GM19025 (cell line): Measurements from ENCODE around the gene CCDC192.
"Not testable (repeated sequence)": the region's sequence is repeated elsewhere in the genome, so short reads cannot be mapped to it uniquely, and the experiment has no call there.

Experiments
- ATAC-seq: cut with Tn5 transposase; IDR thresholded peaks from one replicate; pipeline ENCODE4 v1.9.1; 2021; ENCODE audit warnings: mild to moderate bottlenecking, low read depth, moderate library complexity; ENCODE audit not compliant: unreplicated experiment

CCDC192 gene, protein sequence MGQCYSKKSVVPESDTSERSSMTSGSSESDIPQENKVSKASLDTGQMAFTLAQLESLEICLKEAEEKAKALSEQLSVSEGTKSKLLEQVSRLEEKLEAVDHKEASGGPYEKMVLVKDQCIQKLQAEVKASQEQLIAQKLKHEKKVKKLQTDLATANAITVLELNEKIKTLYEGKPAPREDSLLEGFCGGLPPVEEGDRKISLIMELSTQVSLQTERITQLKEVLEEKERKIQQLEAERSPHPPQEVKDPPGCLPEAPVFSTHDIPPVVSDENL

DNA sequence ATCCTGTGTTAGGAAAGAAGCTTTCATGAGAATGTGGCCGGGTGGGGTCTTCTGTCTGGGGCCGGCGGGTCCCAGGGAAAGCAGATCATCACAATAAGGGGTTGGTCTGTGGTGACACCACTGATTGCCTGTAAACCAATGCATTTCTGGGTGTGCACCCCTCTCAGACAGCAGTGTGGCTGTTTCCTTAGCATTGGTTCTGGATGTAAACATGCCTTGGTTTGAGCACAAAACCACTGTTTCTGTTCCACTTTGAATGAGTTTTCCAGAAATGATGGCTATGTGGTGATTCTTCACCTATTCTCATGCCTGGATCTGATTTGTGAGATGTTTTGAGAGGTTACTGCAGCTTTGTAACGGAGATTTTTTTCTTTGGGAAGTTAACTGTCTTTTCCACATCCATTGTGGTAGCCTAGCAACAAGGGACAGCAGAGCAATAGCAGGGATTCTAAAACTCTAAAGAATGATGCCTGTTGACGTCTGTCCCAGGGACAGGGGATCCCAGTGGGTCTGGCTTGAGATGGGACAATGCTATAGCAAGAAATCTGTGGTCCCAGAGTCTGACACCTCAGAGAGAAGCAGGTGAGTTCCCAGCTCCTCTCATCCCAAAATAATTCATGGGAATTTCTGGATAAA is at the start of gene CCDC192:
CCDC192 (plus strand) TSS at position 466 of the 636 bp plus-strand sequence; CDS start at position 521, 55 bp downstream.
- ATAC-seq: no peak

DNA sequence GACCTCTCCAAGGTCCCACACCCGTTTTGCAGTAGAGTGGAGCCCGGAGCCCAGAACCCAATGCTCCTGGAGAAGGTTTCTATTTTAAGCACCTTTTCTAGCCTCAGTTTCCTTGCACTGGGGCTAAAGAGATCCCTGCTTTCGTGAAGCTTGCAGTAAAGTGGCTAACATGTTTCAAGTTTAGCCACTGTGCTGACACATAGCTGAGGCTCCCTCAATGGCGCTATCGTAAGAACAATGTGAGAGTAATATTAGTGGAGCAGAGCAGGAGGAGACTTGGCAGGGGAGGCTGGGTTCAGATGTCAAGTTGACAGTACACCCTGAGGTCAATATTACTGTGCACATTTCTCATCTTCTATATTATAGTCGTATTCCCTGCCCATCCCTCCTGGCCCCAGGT is 46.4 kb upstream of the CCDC192 start:
- no peak for ATAC-seq

DNA sequence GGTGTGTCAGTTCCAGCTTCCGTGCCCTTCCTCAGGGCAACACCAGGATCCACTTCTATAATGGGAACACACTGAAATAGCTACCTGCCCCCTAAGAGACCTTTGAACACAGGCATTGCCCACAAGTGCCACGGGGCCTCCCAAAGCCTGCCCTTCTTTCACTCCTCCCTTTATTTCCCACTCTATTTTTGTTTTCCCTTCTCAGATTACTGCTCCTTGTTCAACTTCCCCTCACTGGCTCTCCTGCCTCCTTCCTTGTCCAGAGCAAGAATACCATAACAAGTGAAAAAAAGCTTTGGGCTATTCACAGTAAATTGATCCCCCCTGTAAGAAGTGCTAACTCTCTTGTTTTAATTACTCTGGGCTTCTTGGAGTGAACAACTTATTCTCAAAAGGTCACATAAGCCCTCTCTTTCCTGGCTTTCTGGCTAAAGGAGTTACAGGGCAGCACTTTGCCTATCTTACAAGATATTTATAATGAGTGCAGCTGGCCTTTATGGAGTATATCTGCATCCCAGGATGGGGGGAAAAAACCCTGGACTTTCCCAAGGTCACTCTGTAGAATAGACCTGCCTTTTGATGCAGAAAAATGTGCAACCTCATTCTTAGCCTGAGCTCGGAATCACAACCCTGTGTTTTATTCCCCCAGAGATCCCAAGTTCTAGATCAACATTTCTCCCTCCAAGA is 43.0 kb upstream of the CCDC192 start:
- no peak for ATAC-seq

DNA sequence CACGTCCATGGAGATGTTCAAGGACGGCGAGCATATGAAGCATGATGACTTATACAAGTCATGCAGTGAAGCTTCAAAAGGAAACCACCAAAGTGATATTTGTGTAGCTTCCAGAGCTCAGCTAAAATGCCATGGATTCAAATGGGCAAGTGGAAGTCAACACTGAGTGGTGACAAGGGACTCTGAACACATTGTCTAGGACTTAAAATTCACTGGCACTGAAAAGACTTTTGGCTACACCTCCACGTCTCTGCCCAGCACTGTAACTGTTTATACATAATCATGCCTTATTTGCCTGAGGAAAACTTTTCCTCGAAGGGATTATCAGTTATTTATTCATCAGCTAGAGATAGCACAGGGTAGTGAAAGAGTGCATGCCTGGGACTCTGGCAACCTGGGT is 39.1 kb upstream of the CCDC192 start:
- ATAC-seq: no peak

DNA sequence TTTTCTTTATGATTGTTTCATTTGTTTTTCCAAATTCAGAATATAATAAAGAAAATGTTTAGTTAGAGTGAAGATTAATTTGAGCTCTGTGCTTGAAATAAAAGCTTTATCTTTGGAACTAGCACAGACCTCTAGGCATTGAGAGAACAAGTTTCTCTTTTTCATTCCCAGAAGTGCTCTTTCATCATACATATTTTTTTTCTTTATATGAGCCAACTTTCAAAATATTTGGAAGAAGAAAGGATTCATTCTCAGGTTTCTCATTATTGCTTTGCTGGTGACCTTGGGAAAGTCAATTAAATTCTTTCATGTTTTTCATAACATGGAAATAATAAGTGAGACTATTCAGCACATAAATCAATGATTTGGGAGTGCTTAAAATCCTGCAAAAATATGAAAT is 37.5 kb upstream of the CCDC192 start:
- ATAC-seq: no peak

DNA sequence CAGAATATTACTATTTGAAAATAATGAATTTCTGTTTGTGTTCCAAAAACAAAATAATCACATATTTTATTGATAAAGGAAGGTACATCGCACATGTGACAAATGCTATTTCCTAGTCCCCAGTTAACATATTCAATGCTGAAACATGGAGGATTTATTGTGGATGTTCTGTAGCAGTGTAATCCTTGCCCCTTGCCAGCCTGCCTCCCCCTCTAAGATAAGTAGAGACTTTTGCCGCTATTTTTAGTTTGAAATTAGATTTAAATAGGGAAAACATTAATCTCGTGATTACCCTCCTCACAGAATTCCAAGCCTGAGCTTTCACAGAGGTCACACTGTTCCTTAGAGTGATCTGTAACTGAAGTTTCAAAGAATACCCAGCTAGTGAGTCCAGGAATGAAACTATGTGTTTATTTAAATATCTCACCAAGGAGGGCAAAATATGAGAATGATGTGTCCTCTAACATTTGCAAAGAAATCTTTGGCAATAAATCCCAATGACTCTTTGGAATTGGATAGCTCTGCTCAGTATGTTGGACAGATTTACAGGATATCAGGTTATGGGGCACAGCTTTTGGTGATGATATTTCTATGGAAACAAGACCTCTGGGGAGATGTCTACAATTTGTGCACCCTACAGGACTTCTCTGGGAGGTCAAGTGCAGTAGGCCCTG is 37.0 kb upstream of the CCDC192 start:
- no peak for ATAC-seq

DNA sequence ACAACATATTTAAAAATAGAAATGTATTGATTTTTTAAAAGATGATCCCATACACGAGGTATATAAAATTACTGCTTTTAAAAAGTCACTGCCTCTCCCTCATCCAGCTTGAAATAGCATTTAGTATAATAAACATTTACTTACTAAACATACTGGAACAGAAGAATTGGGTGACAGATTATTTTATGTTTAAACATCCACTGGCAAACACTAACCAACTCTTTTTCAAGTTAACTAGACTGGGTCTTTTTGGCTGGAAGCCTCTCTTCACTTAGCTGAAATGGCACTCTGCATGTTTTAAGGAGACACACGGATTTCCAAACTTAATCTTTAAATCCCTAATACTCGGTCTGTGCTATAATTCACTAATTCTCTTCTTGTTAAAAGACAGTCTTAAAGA is 35.3 kb upstream of the CCDC192 start:
- ATAC-seq: no peak

DNA sequence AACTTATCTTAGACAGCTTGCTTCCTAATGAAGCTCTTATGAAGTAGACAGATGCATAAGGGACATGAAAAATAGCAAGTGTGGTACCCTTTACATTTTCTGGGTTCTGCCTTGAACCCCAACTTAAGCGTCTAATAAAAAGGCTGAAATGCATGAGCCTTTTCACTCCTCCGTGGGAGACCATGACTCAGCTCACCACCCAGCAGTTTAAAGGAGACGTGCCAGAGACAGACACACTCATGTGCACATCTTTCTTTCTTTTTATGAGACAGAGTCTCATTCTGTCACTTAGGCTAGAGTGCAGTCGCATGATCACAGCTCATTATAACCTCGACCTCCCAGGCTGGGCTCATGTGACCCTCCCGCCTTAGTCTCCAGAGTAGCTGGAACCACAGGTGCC is 32.0 kb upstream of the CCDC192 start:
- ATAC-seq: no peak

DNA sequence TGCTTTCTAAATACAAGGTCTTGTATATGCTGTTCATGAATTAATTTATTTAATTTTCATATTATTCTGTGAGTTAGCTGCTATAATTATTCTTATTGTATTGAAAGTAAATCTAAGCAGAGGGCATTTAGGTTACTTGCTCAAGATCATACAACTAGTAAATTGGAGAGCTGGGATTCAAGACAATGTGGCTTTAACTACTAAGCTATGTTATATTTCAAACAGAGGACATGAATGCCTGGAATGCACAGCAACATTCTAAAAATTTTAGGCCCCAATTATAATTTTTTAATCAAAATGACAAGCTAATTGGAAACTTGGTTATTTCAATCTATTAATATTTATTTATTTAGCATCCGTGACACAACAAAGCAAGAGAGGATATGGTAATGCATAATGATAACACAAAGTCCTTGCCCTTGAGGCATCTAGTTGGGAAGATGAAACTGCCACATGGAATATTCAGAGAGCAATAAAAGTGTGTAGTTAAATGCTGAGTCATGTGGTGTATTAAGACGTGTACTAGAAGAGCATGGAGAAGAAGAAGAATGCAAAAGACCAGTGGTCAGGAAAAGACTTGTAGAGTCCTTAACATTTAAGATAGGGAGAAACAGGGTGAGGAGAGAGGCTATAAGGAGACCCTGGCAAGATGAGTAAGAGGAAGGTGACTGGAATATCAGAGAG is 29.9 kb upstream of the CCDC192 start:
- no peak for ATAC-seq

DNA sequence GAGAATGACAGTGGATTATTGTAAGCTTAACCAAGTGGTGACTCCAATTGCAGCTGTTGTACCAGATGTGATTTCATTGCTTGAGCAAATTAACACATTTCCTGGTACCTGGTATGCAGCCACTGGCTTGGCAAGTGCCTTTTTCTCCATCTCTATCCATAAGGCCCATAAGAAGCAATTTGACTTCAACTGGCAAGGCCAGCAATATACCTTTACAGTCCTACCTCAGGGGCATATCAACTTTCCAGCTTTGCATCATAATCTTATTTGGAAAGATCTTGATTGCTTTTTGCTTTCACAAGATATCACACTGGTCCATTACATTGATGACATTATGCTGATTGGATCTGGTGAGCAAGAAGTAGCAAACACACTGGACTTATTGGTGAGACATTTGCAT is 26.2 kb upstream of the CCDC192 start:
- ATAC-seq: not testable (repeated sequence)

DNA sequence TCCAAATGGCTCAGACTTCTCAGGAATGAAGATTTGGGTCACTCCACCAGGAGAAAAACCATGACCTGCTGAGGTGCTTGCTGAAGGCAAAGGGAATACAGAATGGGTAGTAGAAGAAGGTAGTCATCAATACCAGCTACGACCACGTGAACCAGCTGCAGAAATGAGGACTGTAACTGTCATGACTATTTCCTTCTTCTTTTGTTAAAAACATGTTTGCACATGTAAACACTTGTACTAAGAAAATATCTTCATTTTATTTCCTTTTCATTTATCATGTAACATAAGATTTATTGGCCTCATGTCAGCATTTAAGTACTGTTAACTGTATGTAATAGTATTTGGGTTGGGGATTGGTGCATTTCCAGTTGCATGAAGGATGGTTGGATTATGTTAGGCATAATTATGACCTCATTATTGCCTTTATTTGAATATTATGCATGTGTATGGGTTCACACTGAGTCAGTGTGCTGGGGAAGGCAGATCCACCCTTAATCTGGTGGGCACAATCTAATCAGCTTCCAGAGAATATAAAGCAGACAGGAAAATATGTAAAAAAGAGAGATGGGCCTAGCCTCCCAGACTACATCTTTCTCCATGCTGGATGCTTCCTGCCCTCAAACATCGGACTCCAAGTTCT is 23.4 kb upstream of the CCDC192 start:
- not testable (repeated sequence) for ATAC-seq

DNA sequence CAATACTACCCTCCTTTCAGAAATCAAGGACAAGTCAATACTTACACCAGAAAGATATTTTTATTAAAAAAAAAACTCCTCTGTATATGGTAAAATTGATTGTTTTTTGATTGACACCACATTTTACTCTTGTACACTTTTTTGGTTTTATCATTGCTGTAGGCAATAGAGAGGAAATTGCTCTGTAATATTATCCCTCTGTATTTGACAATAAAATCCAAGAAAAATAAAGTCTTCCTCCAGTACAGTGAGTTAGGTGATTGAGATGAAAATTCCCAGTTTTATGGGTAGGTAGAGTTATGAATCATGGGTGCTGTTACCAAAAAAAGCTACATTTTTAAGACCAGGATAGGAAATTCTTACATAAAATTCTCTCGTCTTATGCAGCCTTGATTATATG is 22.6 kb upstream of the CCDC192 start:
- no peak for ATAC-seq

DNA sequence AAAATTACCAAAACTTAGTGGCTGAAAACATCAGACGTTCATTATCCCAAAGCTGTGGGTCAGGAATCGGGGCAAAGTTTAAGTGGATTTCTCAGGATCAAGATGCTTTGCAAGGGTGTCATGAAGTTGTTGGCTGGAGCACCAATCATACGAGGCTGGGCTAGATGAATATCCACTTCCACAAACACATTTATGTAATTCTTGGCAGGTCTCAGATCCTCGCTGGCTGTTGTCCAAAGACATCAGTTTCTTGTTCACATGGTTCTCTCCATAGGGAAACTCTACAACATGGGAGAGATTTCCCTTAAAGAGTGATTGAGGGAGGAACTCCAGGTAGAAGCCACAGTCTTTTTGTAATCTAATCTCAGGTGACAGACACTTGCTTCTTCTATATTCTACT is 20.2 kb upstream of the CCDC192 start:
- no peak for ATAC-seq

DNA sequence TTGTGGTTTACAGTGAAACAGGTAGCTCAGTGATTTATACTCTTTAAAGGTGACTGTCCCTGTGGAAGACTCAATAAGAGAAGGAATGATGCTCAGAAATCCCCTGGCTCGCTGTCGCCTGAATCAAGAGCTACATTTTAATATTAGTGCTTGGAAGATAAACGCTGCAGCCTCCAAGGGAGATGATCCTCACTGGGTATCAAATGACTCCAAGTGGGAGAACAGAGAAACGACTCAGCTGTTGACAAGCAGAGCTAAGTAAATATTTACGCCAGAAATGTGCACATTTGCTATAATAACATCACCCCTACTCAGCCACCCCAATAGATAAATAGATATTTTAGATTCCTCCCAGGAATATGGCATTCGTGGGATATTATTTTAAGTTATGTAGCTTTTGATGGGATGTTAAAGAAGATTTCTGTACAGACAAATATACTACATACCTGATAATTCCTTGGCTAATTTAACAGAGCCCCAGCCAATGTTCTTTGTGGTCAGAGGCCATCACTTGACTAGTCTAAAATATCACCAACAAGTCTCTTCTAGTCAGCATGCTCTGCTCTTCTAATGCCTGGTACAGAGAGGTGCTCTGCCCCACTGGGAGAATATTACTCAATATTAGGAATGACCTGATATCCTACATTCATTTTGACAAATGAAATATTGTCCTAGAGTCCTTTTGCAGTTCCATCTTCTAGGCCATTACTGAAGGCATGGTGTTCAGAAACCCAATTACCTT is 18.3 kb upstream of the CCDC192 start:
- no peak for ATAC-seq

DNA sequence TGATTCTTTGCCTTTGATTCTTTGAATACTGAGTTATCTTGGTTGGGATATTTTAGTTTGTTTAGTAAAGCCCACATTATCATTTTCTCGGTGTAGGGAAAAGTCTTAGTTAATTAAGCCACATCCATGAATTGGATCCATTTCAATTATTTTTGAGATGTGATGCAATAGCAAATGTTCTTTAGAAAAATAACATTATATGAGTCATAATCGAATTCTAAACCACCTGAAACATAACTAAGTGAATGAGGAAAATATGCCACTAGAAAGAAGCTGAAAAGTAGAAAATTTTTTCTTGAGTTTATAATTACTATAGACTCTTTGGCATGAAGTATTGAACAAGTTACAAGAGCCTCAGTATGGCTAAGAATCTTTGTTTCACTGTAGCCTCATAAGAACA is 17.5 kb upstream of the CCDC192 start:
- no peak for ATAC-seq

DNA sequence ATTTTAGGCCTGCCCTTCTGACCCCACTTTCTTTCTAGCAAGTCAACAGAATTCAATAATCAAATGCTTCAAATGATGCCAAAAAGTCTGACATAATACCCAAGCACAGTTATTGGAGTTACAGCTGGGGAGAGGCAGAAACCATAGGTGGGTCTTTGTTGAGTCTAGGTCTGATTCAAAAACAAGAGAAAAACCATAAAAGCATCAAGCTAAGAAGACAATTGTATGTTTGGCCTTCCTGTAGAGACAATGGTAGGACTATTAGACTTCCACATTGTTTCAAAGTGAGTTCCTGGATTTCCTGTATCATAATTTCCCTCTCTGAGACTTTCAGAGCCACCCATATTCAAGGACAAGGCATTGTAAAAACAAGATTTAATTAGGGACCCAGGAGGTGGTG is 16.8 kb upstream of the CCDC192 start:
- no peak for ATAC-seq

DNA sequence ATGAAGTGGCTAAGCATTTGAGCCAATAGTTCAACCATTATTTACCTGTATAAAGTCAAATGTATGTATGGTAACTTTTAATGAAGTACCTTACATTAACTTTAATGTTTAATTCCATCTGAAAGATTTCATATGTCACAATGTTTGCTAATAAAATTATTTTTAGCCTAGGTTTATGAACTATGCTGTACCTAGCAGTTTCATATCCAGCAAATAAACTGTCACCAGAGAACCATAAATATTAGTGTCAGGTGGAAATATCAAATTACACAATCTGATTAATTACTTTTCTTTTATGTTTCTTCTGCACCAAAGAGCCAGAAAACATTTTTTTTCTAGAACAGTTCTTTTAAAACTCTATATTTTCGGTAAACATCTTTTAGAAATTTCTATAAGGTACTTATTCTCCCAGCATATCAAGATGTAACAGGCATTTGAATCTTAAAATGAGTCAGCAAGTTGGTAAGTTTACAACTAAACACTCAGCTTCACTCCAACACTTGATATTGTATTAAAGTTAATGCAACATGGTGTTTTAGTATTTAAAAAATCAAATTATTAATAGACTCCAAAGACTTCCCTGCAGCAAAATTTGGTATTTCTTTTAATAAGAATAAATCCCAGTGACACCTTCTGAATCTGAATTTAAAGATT is 8.5 kb upstream of the CCDC192 start:
- no peak for ATAC-seq

DNA sequence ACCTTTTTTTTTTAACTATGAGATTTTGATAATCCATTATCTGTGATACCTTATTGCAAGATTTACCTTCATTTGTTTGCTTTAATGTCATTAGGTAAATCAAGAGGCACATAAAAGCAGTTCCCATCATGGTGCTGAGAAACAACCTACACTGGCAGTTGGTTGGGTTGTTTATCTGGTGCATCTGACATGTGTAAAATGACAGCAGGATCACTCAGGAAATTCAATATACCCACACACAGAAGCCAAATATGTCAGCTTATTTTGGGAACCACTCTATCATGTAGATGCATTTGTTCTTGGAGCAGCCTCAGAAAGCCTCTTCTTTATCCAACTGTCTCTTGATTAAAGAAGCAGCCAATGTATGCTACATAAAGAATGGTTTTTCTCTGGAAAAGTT is 7.8 kb upstream of the CCDC192 start:
- no peak for ATAC-seq

DNA sequence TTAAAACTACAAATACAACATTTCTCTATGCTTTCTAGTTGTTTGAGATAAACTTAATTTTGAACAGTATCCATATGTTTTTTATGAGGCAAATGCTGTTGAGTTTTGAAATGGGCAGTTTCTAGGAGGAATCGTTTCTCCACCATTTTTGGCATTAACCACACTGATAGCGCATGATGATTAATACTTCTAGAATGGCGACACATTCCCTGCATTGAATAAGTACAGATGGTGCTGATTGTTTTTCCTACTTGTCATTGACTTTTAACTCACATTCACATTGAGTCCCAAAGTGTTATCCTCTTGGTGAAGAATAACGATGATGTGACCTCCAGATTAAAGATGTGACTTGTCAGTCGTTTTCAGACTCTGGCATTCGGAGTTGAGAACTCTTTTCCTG is 6.5 kb upstream of the CCDC192 start:
- ATAC-seq: no peak
